GM21390 (cell line): ENCODE measurements around the gene CD96.
A peak's percentile ranks its signal among the peaks of the same experiment; 100 is the strongest.

ENCODE experiments used
- ATAC-seq: cut with Tn5 transposase; IDR thresholded peaks from one replicate; pipeline ENCODE4 v1.9.1; 2021; ENCODE audit not compliant: unreplicated experiment

The CD96 gene

GRCh38 chr3:111592936-111593335 is 50.9 kb downstream of the CD96 start:
- ATAC-seq: no peak

- ATAC-seq: peak; percentile 7
Observed at GRCh38 chr3:111593666-111594065, 51.7 kb downstream of the CD96 start.

GRCh38 chr3:111594205-111594604 is 52.2 kb downstream of the CD96 start:
- ATAC-seq: peak; percentile 63

DNA sequence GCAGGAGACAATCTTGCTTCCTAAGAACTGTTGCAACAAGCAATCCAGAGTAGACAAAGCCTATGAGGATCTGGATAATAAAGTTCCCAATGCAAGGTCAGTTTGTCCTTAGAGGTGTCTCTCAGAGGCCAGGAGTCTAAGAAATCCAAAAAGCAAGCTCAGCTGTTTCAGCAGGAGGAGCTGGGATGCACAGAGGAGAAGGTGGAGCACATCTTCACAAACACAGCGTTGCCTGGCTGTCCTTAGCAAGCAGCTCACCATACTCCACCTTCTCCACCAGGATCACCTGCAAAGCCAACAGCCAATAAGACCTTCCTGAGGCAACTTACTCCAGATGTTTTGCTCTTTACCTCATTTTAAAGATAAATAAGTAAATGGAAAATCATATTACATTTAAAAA is 52.8 kb downstream of the CD96 start:
- ATAC-seq: no peak

DNA sequence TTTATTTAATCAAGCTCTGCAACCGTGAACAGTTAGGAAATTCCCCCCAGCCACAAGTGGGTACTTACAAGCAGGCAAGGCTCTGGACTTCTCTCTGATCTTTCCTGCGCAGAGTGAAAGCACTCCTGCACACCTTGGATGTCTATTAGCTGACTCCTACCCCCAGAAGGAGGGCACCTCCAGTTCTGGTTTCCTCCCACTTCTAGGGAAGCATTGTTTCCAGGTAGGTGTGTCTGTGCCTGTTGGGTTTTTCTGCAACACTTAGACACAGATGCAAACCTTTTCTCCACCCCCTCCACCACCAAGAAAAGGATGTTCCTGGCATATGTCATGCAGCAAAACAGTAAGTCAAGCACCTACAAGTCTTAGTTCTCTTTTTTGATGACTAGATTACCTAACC is 53.2 kb downstream of the CD96 start, which contains the start of gene ZBED2:
Gene ZBED2 (minus strand): TSS at position 115 of the 400 bp plus-strand sequence. CDS start 1,145 bp downstream, outside the sequence.
- peak; percentile 50 for ATAC-seq

GRCh38 chr3:111596328-111596727 is 54.3 kb downstream of the CD96 start:
- ATAC-seq: no peak

DNA sequence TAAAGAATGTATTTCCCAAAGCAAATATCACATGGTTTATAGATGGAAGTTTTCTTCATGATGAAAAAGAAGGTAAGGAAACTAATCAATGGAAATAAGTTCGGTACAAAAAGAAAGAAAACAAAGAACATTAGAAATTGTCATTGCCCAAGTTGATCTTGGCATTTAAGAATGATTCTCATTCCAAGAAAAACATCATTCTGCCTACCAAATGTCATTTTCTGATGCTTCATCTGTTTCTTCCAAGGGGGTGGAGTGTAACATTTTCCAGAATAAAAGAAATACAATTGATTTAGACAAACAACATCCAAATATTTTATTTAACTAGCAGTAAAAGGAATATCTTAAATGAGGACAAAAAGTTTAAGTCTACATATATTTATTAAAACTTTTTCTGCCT is 56.1 kb downstream of the CD96 start:
- ATAC-seq: no peak

- no peak for ATAC-seq
Observed at GRCh38 chr3:111598552-111598951, 56.6 kb downstream of the CD96 start.

GRCh38 chr3:111601810-111602209 is 59.8 kb downstream of the CD96 start:
- no peak for ATAC-seq

GRCh38 chr3:111603679-111604078 is 61.7 kb downstream of the CD96 start:
- peak; percentile 65 for ATAC-seq

- ATAC-seq: peak; percentile 25
Observed at GRCh38 chr3:111604119-111604518, 62.1 kb downstream of the CD96 start.

DNA sequence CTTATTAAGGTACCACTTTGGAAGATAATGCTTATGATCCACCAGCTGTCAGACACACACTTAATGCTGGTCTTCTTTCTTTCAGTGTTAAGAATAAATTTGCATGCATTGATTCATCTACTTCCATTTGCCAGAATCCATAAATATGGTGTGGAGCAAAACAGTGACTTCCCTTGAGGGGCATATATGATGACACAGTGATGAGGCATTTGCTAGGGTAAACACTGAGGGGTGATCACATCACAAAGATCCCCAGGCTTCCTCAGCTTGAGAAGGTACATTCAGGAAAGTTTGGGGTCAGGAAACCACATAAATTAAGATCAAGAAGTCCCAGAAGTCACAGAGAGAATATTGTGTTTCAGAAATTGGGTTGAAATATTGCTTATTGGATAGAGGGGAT is 63.0 kb downstream of the CD96 start:
- ATAC-seq: no peak

DNA sequence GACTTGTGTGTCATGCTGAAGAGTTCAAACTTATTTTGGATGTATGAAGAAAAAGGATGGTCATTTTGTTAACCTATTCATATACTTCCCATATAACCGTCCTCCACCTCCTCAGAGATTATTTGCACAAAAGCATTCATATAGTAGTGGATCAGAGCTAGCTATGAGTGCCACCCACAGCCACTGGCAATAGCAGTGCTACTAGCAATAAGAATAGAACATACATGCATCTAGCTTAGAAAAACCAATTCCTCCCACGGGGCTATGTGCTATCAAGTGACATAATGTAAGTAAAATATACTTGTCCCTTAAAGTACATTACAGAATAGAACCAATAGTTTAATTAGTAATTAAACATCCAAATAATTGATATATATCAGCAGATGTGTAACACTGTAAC is 63.5 kb downstream of the CD96 start:
- no peak for ATAC-seq

- no peak for ATAC-seq
Observed at GRCh38 chr3:111607240-111607920, 65.4 kb downstream of the CD96 start.

DNA sequence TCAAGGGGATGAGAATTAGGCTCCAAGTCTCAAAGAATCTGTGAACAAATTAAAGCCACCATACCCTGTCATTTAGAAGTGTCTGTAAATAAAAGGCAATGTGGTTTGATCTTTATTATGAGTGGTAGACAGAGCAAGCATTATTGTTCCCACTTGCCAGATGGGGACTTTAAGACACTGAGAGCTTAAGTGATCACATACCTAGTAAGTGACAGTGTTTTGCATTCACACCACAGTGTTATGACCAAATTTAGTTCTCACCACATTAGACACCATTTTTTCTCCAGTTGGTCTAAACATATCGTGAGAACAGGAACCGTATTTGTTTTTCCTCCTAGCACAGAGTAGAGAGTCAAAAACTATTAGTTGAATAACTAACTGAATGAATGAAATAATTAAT is 66.4 kb downstream of the CD96 start:
- ATAC-seq: no peak

GRCh38 chr3:111609700-111610099 is 67.7 kb downstream of the CD96 start:
- ATAC-seq: no peak

GRCh38 chr3:111610189-111610588 is 68.2 kb downstream of the CD96 start:
- peak; percentile 92 for ATAC-seq

GRCh38 chr3:111610612-111611054 is 68.6 kb downstream of the CD96 start:
- ATAC-seq: no peak

DNA sequence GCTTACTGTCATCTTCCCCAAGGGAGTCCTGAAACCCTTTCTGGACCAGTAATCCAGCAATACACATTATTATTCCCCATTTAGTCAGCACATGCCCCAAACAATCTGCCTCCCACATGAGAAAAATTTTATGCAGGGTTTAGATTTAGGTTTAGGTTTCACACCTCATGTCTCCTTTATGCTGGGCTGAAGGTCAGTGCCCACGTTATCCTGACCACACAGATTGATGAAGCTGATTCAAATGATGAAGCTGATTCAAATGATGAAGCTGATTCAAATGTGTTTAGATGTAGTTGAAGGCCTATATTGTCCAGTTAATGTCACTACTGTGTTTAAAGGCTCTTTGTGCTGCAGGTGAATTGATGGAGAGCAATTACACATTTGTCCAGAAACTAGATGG is 71.3 kb downstream of the CD96 start:
- ATAC-seq: no peak

GRCh38 chr3:111615880-111616279 is 73.9 kb downstream of the CD96 start:
- no peak for ATAC-seq

GRCh38 chr3:111616417-111617105 is 74.6 kb downstream of the CD96 start:
- peak; percentile 86 for ATAC-seq

DNA sequence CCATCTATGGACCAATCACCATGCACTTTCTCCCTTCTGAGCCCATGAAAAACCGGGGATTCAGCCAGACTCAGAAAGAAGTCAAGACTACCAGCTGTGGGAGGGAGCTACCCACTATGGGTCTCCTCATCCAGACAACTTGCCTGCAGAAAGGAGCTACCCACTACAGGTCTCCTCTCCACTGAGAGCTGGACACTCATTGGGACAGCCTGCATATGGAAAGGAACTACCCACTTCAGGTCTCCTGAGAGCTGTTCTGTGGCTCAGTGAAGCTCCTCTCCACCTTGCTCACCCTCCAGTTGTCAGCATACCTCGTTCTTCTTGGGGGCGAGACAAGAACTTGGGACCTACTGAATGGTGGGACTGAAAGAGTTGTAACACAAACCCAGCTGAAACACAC is 75.4 kb downstream of the CD96 start:
- no peak for ATAC-seq
